Activated CD4-positive, alpha-beta T cell treated with anti-CD3 and anti-CD28 coated beads, Interleukin-2, Interleukin-6, amounts not matched to agents 100 ng/mL and 50 ng/mL, durations not matched to agents 16 hours and 8 hours (primary cell): Measurements from ENCODE around the gene MVB12B.
"Not testable (repeated sequence)": the region's sequence is repeated elsewhere in the genome, so short reads cannot be mapped to it uniquely, and the experiment has no call there.

Experiments
- DNase-seq: peaks from one replicate; pipeline ENCODE4 v3.0.0-alpha.2; 2020

Gene MVB12B

GRCh38 chr9:126326228-126327005 is at the start of gene MVB12B:
Gene MVB12B, plus strand, starts transcription at chr9:126326829. Its CDS starts 101 bp downstream, at chr9:126326930.
- DNase-seq, result peak; percentile 32

- no peak for DNase-seq
These were observed 42.7 kb upstream of the MVB12B start for GRCh38 chr9:126283799-126284465.

GRCh38 chr9:126285652-126286051 is 41.0 kb upstream of the MVB12B start:
- DNase-seq, result not testable (repeated sequence)

GRCh38 chr9:126287166-126287866 is 39.3 kb upstream of the MVB12B start:
- no peak for DNase-seq

- no peak for DNase-seq
These were observed 35.8 kb upstream of the MVB12B start for GRCh38 chr9:126290871-126291270.

GRCh38 chr9:126291925-126292324 is 34.7 kb upstream of the MVB12B start:
- DNase-seq, result no peak

GRCh38 chr9:126292736-126293521 is 33.7 kb upstream of the MVB12B start:
- no peak for DNase-seq

- DNase-seq, result no peak
These were observed 33.1 kb upstream of the MVB12B start for GRCh38 chr9:126293522-126293889.

GRCh38 chr9:126294331-126295081 is 32.1 kb upstream of the MVB12B start:
- no peak for DNase-seq

GRCh38 chr9:126295082-126295477 is 31.5 kb upstream of the MVB12B start:
- DNase-seq, result no peak

GRCh38 chr9:126295516-126295915 is 31.1 kb upstream of the MVB12B start:
- DNase-seq, result no peak

GRCh38 chr9:126295936-126296600 is 30.6 kb upstream of the MVB12B start:
- no peak for DNase-seq

GRCh38 chr9:126296687-126297086 is 29.9 kb upstream of the MVB12B start:
- no peak for DNase-seq

GRCh38 chr9:126297661-126298060 is 29.0 kb upstream of the MVB12B start:
- no peak for DNase-seq

GRCh38 chr9:126298063-126298801 is 28.4 kb upstream of the MVB12B start:
- no peak for DNase-seq

GRCh38 chr9:126299706-126300276 is 26.8 kb upstream of the MVB12B start:
- DNase-seq, result no peak

GRCh38 chr9:126301196-126301595 is 25.4 kb upstream of the MVB12B start:
- DNase-seq, result no peak

- peak; percentile 44 for DNase-seq
These were observed 24.5 kb upstream of the MVB12B start for GRCh38 chr9:126301985-126302603.

GRCh38 chr9:126302730-126303129 is 23.9 kb upstream of the MVB12B start:
- DNase-seq, result no peak

GRCh38 chr9:126303488-126303887 is 23.1 kb upstream of the MVB12B start:
- no peak for DNase-seq
